8988T (cell line): ENCODE results near the gene OR10G6.
"Not testable (repeated sequence)": the region's sequence is repeated elsewhere in the genome, so short reads cannot be mapped to it uniquely, and the experiment has no call there.

Source experiments
- DNase-seq: peaks from one replicate; pipeline ENCODE4 v3.0.0; 2011

OR10G6 gene, protein sequence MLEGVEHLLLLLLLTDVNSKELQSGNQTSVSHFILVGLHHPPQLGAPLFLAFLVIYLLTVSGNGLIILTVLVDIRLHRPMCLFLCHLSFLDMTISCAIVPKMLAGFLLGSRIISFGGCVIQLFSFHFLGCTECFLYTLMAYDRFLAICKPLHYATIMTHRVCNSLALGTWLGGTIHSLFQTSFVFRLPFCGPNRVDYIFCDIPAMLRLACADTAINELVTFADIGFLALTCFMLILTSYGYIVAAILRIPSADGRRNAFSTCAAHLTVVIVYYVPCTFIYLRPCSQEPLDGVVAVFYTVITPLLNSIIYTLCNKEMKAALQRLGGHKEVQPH

GRCh38 chr11:123995119-123995518 is at the start of gene OR10G6:
TSS of gene OR10G6 (minus strand) at chr11:123995161. CDS start at chr11:123995161, 0 bp downstream.
- no peak for DNase-seq

DNA sequence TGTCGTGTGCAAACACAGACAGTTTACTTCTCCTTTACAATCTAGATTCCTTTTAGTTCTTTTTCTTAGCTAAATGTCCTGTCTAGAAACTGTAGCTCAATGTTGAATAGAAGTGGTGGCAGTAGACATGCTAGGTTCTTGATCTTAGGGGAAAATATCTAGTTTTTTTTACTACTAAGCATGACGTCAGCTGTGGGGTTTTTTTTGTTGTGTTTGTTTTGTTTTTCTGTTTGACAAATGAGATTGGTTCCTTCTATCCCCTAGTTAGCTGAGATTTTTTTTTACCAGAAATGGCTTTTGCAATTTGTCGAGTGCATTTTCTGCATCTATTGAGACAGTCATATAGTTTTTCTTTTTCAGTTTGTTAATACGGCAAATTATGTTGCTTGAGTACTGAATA is 48.5 kb upstream of the OR10G6 start:
- DNase-seq, result no peak

GRCh38 chr11:124041254-124041653 is 46.3 kb upstream of the OR10G6 start, which contains the start of gene OR10G7:
TSS of gene OR10G7 (minus strand) at chr11:124041325. CDS start at chr11:124039001, 2,324 bp downstream.
- no peak for DNase-seq

DNA sequence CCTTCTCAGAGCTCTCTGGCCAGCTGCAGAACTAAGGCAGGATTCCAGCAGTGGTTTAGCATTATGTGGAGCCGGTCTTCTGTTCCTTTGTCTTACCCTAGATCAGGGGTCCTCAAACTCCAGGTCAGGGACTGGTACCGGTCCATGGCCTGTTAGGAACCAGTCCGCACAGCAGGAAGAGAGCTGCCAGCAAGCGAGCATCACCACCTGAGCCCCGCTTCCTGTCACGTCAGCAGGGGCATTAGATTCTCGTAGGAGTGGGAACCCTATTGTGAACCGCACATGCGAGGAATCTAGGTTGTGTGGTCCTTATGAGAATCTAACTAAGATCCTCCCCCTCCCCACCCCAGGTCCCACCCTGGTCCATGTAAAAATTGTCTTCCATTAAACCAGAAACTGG is 44.6 kb upstream of the OR10G6 start:
- no peak for DNase-seq

GRCh38 chr11:124036666-124037065 is 41.7 kb upstream of the OR10G6 start:
- DNase-seq, result no peak

- no peak for DNase-seq
Measured at GRCh38 chr11:124026498-124026897, 31.5 kb upstream of the OR10G6 start, which contains the start of gene OR10G8. TSS of gene OR10G8 (plus strand) at chr11:124026798. CDS start at chr11:124029623, 2,825 bp downstream.

- DNase-seq, result not testable (repeated sequence)
Measured at GRCh38 chr11:124015837-124016236, 20.9 kb upstream of the OR10G6 start.

GRCh38 chr11:124012697-124013096 is 17.7 kb upstream of the OR10G6 start, which contains the start of gene OR10G4:
TSS of gene OR10G4 (plus strand) at chr11:124012997. CDS start at chr11:124015575, 2,578 bp downstream.
- DNase-seq, result no peak

DNA sequence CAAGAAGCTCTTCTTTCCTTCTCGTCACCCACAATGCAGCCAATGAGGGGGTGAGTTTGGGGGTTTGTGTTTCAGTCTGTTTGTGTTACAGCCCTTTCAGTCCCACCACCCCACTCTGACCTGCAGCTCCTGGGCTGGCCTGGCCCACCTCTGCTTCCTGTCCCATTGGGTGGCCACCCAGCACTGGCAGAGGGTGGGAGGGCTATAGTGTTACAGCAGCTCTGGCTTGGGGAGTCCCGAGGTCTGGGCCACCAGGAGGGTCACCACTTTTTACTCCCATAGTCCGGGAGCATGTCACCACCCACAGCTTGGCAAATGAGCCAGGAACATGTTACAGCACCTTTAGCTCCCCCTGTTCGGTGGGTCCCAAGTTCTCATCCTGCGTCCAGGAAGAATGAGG is 15.7 kb downstream of the OR10G6 start:
- DNase-seq, result no peak

- DNase-seq, result no peak
Measured at GRCh38 chr11:123977731-123978347, 17.1 kb downstream of the OR10G6 start, which contains the start of gene OR10S1. TSS of gene OR10S1 (minus strand) at chr11:123977781. CDS start at chr11:123977664, 117 bp downstream.

DNA sequence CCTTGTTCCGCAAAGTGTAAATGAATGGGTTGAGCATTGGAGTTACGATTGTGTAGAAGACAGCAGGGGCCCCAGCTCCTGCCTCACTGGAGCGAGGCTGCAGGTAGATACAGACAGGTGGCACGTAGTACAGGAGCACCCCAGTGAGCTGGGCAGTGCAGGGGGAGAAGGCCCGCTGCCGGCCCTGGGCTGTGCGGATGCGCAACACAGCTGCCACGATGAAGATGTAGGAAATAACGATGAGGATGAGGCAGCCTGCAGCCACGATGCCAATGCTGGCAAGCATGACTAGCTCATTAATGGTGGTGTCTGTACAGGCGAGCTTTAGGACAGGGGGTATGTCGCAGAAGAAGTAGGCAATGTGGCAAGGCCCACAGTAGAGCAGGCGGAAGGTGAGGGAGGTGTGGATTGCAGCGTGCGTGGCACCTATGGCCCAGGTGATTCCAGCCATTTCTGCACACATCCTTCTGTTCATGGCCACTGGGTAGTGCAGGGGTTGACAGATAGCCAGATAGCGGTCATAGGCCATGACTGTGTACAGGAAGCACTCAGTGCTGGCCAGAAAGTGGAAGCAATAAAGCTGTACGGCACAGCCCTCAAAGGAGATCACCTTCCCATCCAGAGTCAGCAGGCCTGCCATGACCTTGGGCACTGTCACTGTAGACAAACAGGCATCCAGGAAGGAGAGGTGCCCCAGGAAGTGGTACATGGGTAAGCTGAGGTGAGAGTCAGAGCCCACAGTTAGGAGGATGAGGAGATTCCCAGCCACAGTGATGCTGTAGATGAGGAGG is 18.0 kb downstream of the OR10G6 start:
- DNase-seq, result no peak

DNA sequence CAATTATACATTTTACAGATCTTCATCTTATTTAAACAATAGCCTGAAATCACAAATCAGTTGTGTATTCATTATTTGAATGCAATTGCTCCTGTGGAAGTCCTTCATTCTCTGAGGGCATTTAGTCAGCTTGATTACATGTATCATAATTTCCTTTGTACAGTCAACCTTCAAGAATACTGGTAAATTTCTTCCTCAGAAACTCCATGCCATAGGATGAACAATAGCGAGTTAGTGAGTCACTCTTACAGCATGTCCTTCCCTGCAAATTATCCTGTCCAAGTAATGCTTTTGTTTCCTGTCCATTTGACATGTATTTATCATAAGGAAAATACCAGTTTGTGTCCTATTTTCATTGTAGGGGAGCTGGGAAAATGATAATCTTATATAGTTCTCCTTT is 21.1 kb downstream of the OR10G6 start:
- peak; percentile 32 for DNase-seq

- DNase-seq, result no peak
Measured at GRCh38 chr11:123956752-123957151, 38.2 kb downstream of the OR10G6 start.

DNA sequence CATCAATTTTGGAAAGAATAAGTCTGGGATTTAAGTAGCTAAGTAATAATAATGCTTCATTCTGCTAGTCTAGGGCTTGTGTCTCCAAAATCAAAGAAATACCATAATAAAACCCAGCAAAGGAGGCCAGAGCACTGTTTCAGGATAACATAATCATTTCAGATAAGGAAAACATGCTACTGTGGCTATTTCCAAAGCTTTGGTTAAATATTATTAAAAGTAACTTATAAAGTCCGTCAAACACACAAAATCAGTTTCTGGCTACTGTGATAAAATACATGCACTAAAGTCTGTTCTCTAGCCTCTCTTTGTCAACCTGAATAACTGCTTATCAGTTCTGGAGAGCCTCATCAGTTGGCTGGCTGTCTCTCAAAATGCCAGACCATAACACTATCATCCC is 49.8 kb downstream of the OR10G6 start:
- no peak for DNase-seq
